ENCODE results near the gene HADHB. TPM values are rescaled to one million over a fixed set of nuclear protein-coding genes. Genes with fewer than 3 reads are reported as not detected.
"Not testable (repeated sequence)": the region's sequence is repeated elsewhere in the genome, so short reads cannot be mapped to it uniquely, and the experiment has no call there.

HADHB gene
- polyA plus RNA-seq, 3 donors: 60.7 to 177 (median 90.5) TPM

- WGBS, 3 donors: 85 to 97% (median 89%) methylated on average over 6 of the region's 6 CpGs
- no peak overlapping the region for H3K27ac ChIP-seq (ENCODE audit: low read depth, low read length)
These were observed 72.1 kb downstream of the HADHB start for GRCh38 chr2:26316845-26317244.

GRCh38 chr2:26317377-26318105, 72.8 kb downstream of the HADHB start:
- no peak overlapping the region for H3K27ac ChIP-seq (ENCODE audit: low read depth, low read length)
- WGBS, 3 donors: 81 to 86% (median 83%) methylated on average over 8 of the region's 8 CpGs

- 70 to 82% (median 75%) methylated on average over 6 of the region's 6 CpGs for WGBS, 3 donors
These were observed 74.2 kb downstream of the HADHB start for GRCh38 chr2:26318950-26319349.

GRCh38 chr2:26324479-26324878, 79.7 kb downstream of the HADHB start:
- not testable (repeated sequence) for H3K27ac ChIP-seq (ENCODE audit: low read depth, low read length)

More at GRCh38 chr2:26318950-26319349, 74.2 kb downstream of the HADHB start:
- no peak overlapping the region for H3K27ac ChIP-seq (ENCODE audit: low read depth, low read length)

- 41 to 54% (median 42%) methylated on average over 3 of the region's 3 CpGs for WGBS, 3 donors
- no peak overlapping the region for H3K27ac ChIP-seq (ENCODE audit: low read depth, low read length)
These were observed 80.2 kb downstream of the HADHB start for GRCh38 chr2:26324903-26325302.

GRCh38 chr2:26325851-26326250, 81.1 kb downstream of the HADHB start:
- H3K27ac ChIP-seq (ENCODE audit: low read depth, low read length): no peak overlapping the region
- WGBS, 3 donors: 63 to 70% (median 70%) methylated on average over 4 of the region's 4 CpGs

GRCh38 chr2:26326514-26326913, 81.8 kb downstream of the HADHB start:
- no peak overlapping the region for H3K27ac ChIP-seq (ENCODE audit: low read depth, low read length)
- WGBS, 3 donors: 67 to 83% (median 72%) methylated on average over 1 of the region's 1 CpG

GRCh38 chr2:26327291-26328272, 82.8 kb downstream of the HADHB start:
- no peak overlapping the region for H3K27ac ChIP-seq (ENCODE audit: low read depth, low read length)
- WGBS, 3 donors: 43 to 63% (median 48%) methylated on average over 5 of the region's 5 CpGs

GRCh38 chr2:26329083-26329482, 84.3 kb downstream of the HADHB start:
- WGBS, 3 donors: 89 to 97% (median 93%) methylated on average over 4 of the region's 4 CpGs
- H3K27ac ChIP-seq (ENCODE audit: low read depth, low read length): not testable (repeated sequence)

- 0 to 1% (median 1%) methylated on average over 7 of the region's 7 CpGs for WGBS, 3 donors
These were observed 85.4 kb downstream of the HADHB start for GRCh38 chr2:26330114-26330549.

GRCh38 chr2:26330604-26331003, 85.9 kb downstream of the HADHB start:
- 68 to 76% (median 74%) methylated on average over 3 of the region's 3 CpGs for WGBS, 3 donors
- no peak overlapping the region for H3K27ac ChIP-seq (ENCODE audit: low read depth, low read length)

More at GRCh38 chr2:26330114-26330549, 85.4 kb downstream of the HADHB start:
- H3K27ac ChIP-seq (ENCODE audit: low read depth, low read length): no peak overlapping the region

- 92 to 94% (median 93%) methylated on average over 8 of the region's 8 CpGs for WGBS, 3 donors
These were observed 86.6 kb downstream of the HADHB start for GRCh38 chr2:26331321-26331720.

GRCh38 chr2:26333293-26333692, 88.6 kb downstream of the HADHB start:
- H3K27ac ChIP-seq (ENCODE audit: low read depth, low read length): no peak overlapping the region
- WGBS, 3 donors: 23 to 60% (median 59%) methylated on average over 2 of the region's 2 CpGs

More at GRCh38 chr2:26331321-26331720, 86.6 kb downstream of the HADHB start:
- not testable (repeated sequence) for H3K27ac ChIP-seq (ENCODE audit: low read depth, low read length)

GRCh38 chr2:26335231-26335630, 90.5 kb downstream of the HADHB start:
- WGBS, 3 donors: 55 to 71% (median 62%) methylated on average over 3 of the region's 3 CpGs
- H3K27ac ChIP-seq (ENCODE audit: low read depth, low read length): no peak overlapping the region

- WGBS, 3 donors: 92 to 95% (median 93%) methylated on average over 2 of the region's 2 CpGs
- H3K27ac ChIP-seq (ENCODE audit: low read depth, low read length): no peak overlapping the region
These were observed 92.0 kb downstream of the HADHB start for GRCh38 chr2:26336719-26337118.

GRCh38 chr2:26337298-26337697, 92.6 kb downstream of the HADHB start:
- 93 to 96% (median 94%) methylated on average over 2 of the region's 2 CpGs for WGBS, 3 donors
- H3K27ac ChIP-seq (ENCODE audit: low read depth, low read length): no peak overlapping the region
